HG02610 (cell line): ENCODE data around the gene SI.
"Not testable (repeated sequence)": the region's sequence is repeated elsewhere in the genome, so short reads cannot be mapped to it uniquely, and the experiment has no call there.

Experiments used
- ATAC-seq: cut with Tn5 transposase; IDR thresholded peaks from one replicate; pipeline ENCODE4 v1.9.1; 2021; ENCODE audit warnings: mild to moderate bottlenecking, moderate library complexity; ENCODE audit not compliant: unreplicated experiment

SI gene

GRCh38 chr3:165078293-165078692 lies at the start of gene SI:
Gene SI (minus strand): TSS chr3:165078496. CDS start chr3:165076012, 2,484 bp downstream.
- ATAC-seq = no peak

GRCh38 chr3:165125836-165126235 lies 47.5 kb upstream of the SI start:
- ATAC-seq = no peak

GRCh38 chr3:165111401-165111800 lies 33.1 kb upstream of the SI start:
- ATAC-seq = no peak

- no peak for ATAC-seq
Observed at GRCh38 chr3:165103616-165104015, 25.3 kb upstream of the SI start.

GRCh38 chr3:165082650-165083049 lies 4.4 kb upstream of the SI start:
- ATAC-seq = no peak

- no peak for ATAC-seq
Observed at GRCh38 chr3:165081183-165081582, 2.9 kb upstream of the SI start.

GRCh38 chr3:165075695-165076094 lies 2.6 kb downstream of the SI start:
- ATAC-seq = no peak

- ATAC-seq = no peak
Observed at GRCh38 chr3:165070682-165071081, 7.6 kb downstream of the SI start.

GRCh38 chr3:165056510-165056909 lies 21.8 kb downstream of the SI start:
- no peak for ATAC-seq

- no peak for ATAC-seq
Observed at GRCh38 chr3:165040186-165040585, 38.1 kb downstream of the SI start.

- ATAC-seq = no peak
Observed at GRCh38 chr3:165011557-165011956, 66.7 kb downstream of the SI start.

GRCh38 chr3:164984947-164985346 lies 93.3 kb downstream of the SI start:
- no peak for ATAC-seq

GRCh38 chr3:164962610-164963009 lies 115.7 kb downstream of the SI start:
- ATAC-seq = no peak

- no peak for ATAC-seq
Observed at GRCh38 chr3:164952966-164953365, 125.3 kb downstream of the SI start.

GRCh38 chr3:164951403-164951802 lies 126.9 kb downstream of the SI start:
- ATAC-seq = not testable (repeated sequence)

- no peak for ATAC-seq
Observed at GRCh38 chr3:164940745-164941144, 137.6 kb downstream of the SI start.

GRCh38 chr3:164929642-164930041 lies 148.7 kb downstream of the SI start:
- ATAC-seq = no peak
